ENCODE results near the gene TTC4.

GRCh38 chr1:54668567-54668966 lies 47.1 kb upstream of the TTC4 start:
- peak in 1 of 2 experiments; percentile 39; a peak in 2 of 4 replicates for TF ChIP-seq CTCF (conservative IDR thresholded peaks at IDR 0.05; ENCODE audit: low read depth in 2 of 2)
- TF ChIP-seq POLR2AphosphoS5 (IDR thresholded peaks at IDR 0.05; ENCODE audit: low read depth), result no peak
- TF ChIP-seq, protein P1, sequence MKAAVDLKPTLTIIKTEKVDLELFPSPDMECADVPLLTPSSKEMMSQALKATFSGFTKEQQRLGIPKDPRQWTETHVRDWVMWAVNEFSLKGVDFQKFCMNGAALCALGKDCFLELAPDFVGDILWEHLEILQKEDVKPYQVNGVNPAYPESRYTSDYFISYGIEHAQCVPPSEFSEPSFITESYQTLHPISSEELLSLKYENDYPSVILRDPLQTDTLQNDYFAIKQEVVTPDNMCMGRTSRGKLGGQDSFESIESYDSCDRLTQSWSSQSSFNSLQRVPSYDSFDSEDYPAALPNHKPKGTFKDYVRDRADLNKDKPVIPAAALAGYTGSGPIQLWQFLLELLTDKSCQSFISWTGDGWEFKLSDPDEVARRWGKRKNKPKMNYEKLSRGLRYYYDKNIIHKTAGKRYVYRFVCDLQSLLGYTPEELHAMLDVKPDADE (IDR thresholded peaks at IDR 0.05), result no peak
- no peak for TF ChIP-seq REST (IDR thresholded peaks at IDR 0.05; ENCODE audit: unreplicated experiment)
- TF ChIP-seq EZH2 (IDR thresholded peaks at IDR 0.05; ENCODE audit: low read depth, unreplicated experiment), result no peak
- no peak for TF ChIP-seq EZH2phosphoT487 (IDR thresholded peaks at IDR 0.05; ENCODE audit: unreplicated experiment)
- no peak for TF ChIP-seq ZNF331 (CRISPR knock-in tag; IDR thresholded peaks at IDR 0.05; ENCODE audit: low read depth)
- no peak for TF ChIP-seq JUNB (IDR thresholded peaks at IDR 0.05; ENCODE audit: unreplicated experiment)
- no peak for TF ChIP-seq CREB1 (CRISPR knock-in tag; IDR thresholded peaks at IDR 0.05; ENCODE audit: low read depth)

All from GM23338 (cell line).